SU-DHL-6 (cell line): ENCODE data around the gene OLFM4.

Source experiments
- EZH2phosphoT487 ChIP-seq: fragments of 200-600 bp; sonication (generic), shearing (Covaris generic); conservative IDR thresholded peaks from 2 replicates; pipeline ENCODE4 v1.6.1; 2018; ENCODE audit warnings: mild to moderate bottlenecking, antibody characterized with exemption, low read length, moderate library complexity, mixed read lengths
- TF ChIP-seq, protein P1 (sequence below): fragments of 200-600 bp; sonication (generic); IDR thresholded peaks from one replicate; pipeline ENCODE4 v1.5.1; 2017; ENCODE audit warnings: antibody characterized with exemption, mild to moderate bottlenecking, low read length, moderate library complexity; ENCODE audit not compliant: insufficient read depth, poor library complexity, severe bottlenecking

DNA sequence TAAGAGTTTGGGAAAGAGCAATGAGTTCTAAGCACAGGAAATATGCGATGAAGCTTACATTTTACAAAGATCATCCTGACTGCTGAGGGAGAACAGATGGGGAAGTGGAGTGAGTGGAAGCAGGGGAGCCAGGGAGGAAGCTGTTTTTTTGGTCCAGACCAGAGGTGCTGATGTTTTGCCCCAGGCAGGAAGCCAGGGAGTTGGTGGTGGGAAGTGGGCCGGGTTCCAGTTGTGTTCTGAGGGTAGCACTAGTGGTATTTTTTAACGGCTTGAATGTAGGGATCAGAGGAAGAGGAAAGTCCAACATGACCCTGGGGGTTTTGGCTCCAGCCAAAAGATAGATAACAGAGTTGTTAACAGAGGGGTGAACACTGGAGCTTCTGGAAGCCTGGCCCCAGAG, 20.7 kb upstream of the OLFM4 start:
- TF ChIP-seq, protein P1, sequence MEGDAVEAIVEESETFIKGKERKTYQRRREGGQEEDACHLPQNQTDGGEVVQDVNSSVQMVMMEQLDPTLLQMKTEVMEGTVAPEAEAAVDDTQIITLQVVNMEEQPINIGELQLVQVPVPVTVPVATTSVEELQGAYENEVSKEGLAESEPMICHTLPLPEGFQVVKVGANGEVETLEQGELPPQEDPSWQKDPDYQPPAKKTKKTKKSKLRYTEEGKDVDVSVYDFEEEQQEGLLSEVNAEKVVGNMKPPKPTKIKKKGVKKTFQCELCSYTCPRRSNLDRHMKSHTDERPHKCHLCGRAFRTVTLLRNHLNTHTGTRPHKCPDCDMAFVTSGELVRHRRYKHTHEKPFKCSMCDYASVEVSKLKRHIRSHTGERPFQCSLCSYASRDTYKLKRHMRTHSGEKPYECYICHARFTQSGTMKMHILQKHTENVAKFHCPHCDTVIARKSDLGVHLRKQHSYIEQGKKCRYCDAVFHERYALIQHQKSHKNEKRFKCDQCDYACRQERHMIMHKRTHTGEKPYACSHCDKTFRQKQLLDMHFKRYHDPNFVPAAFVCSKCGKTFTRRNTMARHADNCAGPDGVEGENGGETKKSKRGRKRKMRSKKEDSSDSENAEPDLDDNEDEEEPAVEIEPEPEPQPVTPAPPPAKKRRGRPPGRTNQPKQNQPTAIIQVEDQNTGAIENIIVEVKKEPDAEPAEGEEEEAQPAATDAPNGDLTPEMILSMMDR = no peak
- TF ChIP-seq EZH2phosphoT487 = no peak
